NOMO-1 treated with DMSO at 0.1 percent for 48 hours (cell line): ENCODE results near the gene HS6ST1.
A peak's percentile ranks its signal among the peaks of the same experiment; 100 is the strongest.

ENCODE experiments used
- DNase-seq: peaks from one replicate; lab custom pipeline; 2025; ENCODE audit not compliant: unreplicated experiment; lab: John Stamatoyannopoulos, UW

The HS6ST1 gene

GRCh38 chr2:128249555-128249954 is 69.1 kb downstream of the HS6ST1 start:
- DNase-seq: no peak

- no peak for DNase-seq
These were observed 72.9 kb downstream of the HS6ST1 start for GRCh38 chr2:128245813-128246212.

- DNase-seq: no peak
These were observed 76.8 kb downstream of the HS6ST1 start for GRCh38 chr2:128241896-128242295.

- DNase-seq: no peak
These were observed 80.6 kb downstream of the HS6ST1 start for GRCh38 chr2:128237911-128238697.

- DNase-seq: no peak
These were observed 81.6 kb downstream of the HS6ST1 start for GRCh38 chr2:128237081-128237534.

- DNase-seq: no peak
These were observed 82.1 kb downstream of the HS6ST1 start for GRCh38 chr2:128236491-128237035.

GRCh38 chr2:128235581-128235980 is 83.1 kb downstream of the HS6ST1 start:
- DNase-seq: no peak

- no peak for DNase-seq
These were observed 84.1 kb downstream of the HS6ST1 start for GRCh38 chr2:128234613-128235012.

- no peak for DNase-seq
These were observed 84.8 kb downstream of the HS6ST1 start for GRCh38 chr2:128233790-128234395.

- peak; percentile 73 for DNase-seq
These were observed 85.5 kb downstream of the HS6ST1 start for GRCh38 chr2:128232965-128233789.

- DNase-seq: peak; percentile 25
These were observed 89.8 kb downstream of the HS6ST1 start for GRCh38 chr2:128228894-128229293.

GRCh38 chr2:128227862-128228261 is 90.8 kb downstream of the HS6ST1 start:
- no peak for DNase-seq

GRCh38 chr2:128219891-128220290 is 98.8 kb downstream of the HS6ST1 start:
- no peak for DNase-seq

- peak; percentile 55 for DNase-seq
These were observed 101.0 kb downstream of the HS6ST1 start for GRCh38 chr2:128217671-128218070.

- peak; percentile 68 for DNase-seq
These were observed 102.6 kb downstream of the HS6ST1 start for GRCh38 chr2:128215897-128216642.
